GM23248 (cell line): Measurements from ENCODE around the gene SMIM44. TPM values are rescaled to one million over a fixed set of nuclear protein-coding genes. Genes with fewer than 3 reads are reported as not detected.
"Not testable (repeated sequence)": the region's sequence is repeated elsewhere in the genome, so short reads cannot be mapped to it uniquely, and the experiment has no call there.

Experiments
- DNase-seq: peaks from one replicate; pipeline ENCODE4 v3.0.0-alpha.2; 2015
- H2AFZ ChIP-seq: fragments of 200-600 bp; sonication (generic); 2 replicates; pipeline ENCODE4 v1.6.1; 2016; ENCODE audit warnings: antibody characterized with exemption
- H3F3A ChIP-seq: fragments of 200-600 bp; sonication (generic); 2 replicates; pipeline ENCODE4 v1.6.1; 2016; ENCODE audit warnings: mild to moderate bottlenecking, antibody characterized with exemption, mixed run types; ENCODE audit not compliant: insufficient read depth
- H3K27ac ChIP-seq: fragments of 200-600 bp; sonication (generic); 2 replicates; pipeline ENCODE4 v1.5.1; 2016; ENCODE audit warnings: mild to moderate bottlenecking
- H3K27me3 ChIP-seq: fragments of 200-600 bp; sonication (generic); replicated peaks from 2 replicates; pipeline ENCODE4 v1.6.1; 2016; ENCODE audit warnings: mild to moderate bottlenecking; ENCODE audit not compliant: insufficient read depth
- H3K36me3 ChIP-seq: fragments of 200-600 bp; sonication (generic); 2 replicates; pipeline ENCODE4 v1.6.1; 2016; ENCODE audit warnings: low read depth, mild to moderate bottlenecking
- H3K4me1 ChIP-seq: fragments of 200-600 bp; sonication (generic); 2 replicates; pipeline ENCODE4 v1.6.1; 2016; ENCODE audit warnings: mild to moderate bottlenecking; ENCODE audit not compliant: insufficient read depth
- H3K4me2 ChIP-seq: fragments of 200-600 bp; sonication (generic); one replicate; pipeline ENCODE4 v1.6.1; 2016; ENCODE audit warnings: mild to moderate bottlenecking; ENCODE audit not compliant: unreplicated experiment
- H3K4me3 ChIP-seq: fragments of 200-600 bp; sonication (generic); 2 replicates; pipeline ENCODE4 v1.5.1; 2016; ENCODE audit warnings: mild to moderate bottlenecking
- H3K79me2 ChIP-seq: fragments of 200-600 bp; sonication (generic); 2 replicates; pipeline ENCODE4 v1.6.1; 2016; ENCODE audit warnings: mild to moderate bottlenecking; ENCODE audit not compliant: insufficient read depth
- H3K9ac ChIP-seq: fragments of 200-600 bp; sonication (generic); 2 replicates; pipeline ENCODE4 v1.6.1; 2016; ENCODE audit warnings: mild to moderate bottlenecking
- H3K9me2 ChIP-seq: fragments of 200-600 bp; sonication (generic); 2 replicates; pipeline ENCODE4 v1.6.1; 2016; ENCODE audit warnings: mixed run types, mild to moderate bottlenecking, moderate library complexity; ENCODE audit not compliant: insufficient read depth
- H3K9me3 ChIP-seq: fragments of 200-600 bp; sonication (generic); one replicate; pipeline ENCODE4 v1.6.1; 2017; ENCODE audit warnings: low read depth
- H4K20me1 ChIP-seq: fragments of 200-600 bp; sonication (generic); 2 replicates; pipeline ENCODE4 v1.6.0; 2016; ENCODE audit not compliant: insufficient read depth
- EZH2 ChIP-seq: fragments of 200-600 bp; sonication (generic); IDR thresholded peaks from 2 replicates; pipeline ENCODE4 v1.6.1; 2018; ENCODE audit warnings: antibody characterized with exemption, mild to moderate bottlenecking; ENCODE audit not compliant: insufficient read depth, poor library complexity, severe bottlenecking
- EZH2phosphoT487 ChIP-seq: fragments of 200-600 bp; sonication (generic); IDR thresholded peaks from 2 replicates; pipeline ENCODE4 v1.6.1; 2018; ENCODE audit warnings: antibody characterized with exemption, moderate library complexity, mild to moderate bottlenecking, low read depth; ENCODE audit not compliant: insufficient read depth
- WGBS, 2 experiments: methylation state at CpG; one replicate each; pipeline ENCODE4 v1.1.6; 2015 to 2017; ENCODE audit warnings: low lambda C conversion rate in 2 of 2, low coverage in 1 of 2; ENCODE audit errors: missing lambda C conversion rate in 2 of 2; 5-methylcytosine and 5-hydroxymethylcytosine counted together
- in situ Hi-C: fragments of 300-500 bp; cut with MboI; formaldehyde crosslinking; loops from 2 replicates; pipeline ENCODE4 v1.15.0; 2020
- polyA plus RNA-seq: library from polyadenylated mRNA; unstranded; fragments of >200 nt; fragmentation: Nextera tagmentation; extraction: Ambion mirVana; gene quantifications from 2 replicates; pipeline ENCODE4 v1.2.1, GENCODE V29; 2016
- total RNA-seq: library from RNA; depleted of rRNA; stranded (reverse); fragments of >200 nt; shearing (Covaris generic); gene quantifications from 2 replicates; pipeline ENCODE4 v1.2.3, GENCODE V29; 2014

SMIM44 gene
- total and polyA plus RNA-seq, 2 experiments from 2014 or later, result not detected

GRCh38 chr19:3530389-3530788 lies 47.1 kb upstream of the SMIM44 start:
- TF ChIP-seq EZH2phosphoT487, result no peak
- no peak for TF ChIP-seq EZH2
- no peaks in the 10 kb centered on the region; the same call in 1 of the 2 replicates for H3K36me3 ChIP-seq

DNA sequence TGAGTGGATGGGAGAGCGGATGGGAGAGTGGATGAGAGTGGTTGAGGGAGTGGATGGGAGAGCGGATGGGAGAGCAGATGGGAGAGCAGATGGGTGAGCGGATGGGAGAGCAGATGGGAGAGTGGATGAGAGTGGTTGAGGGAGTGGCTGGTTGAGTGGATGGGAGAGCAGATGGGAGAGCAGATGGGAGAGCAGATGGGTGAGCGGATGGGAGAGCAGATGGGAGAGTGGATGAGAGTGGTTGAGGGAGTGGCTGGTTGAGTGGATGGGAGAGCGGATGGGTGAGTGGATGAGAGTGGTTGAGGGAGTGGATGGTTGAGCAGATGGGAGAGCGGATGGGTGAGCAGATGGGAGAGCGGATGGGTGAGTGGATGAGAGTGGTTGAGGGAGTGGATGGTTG lies 46.1 kb upstream of the SMIM44 start:
- H2AFZ ChIP-seq, DNase-seq, H3K9me3 ChIP-seq, H3K9me2 ChIP-seq, H3K4me3 ChIP-seq, H3K79me2 ChIP-seq, H3K4me2 ChIP-seq, H3K9ac ChIP-seq, H3F3A ChIP-seq, H3K4me1 ChIP-seq, H3K36me3 ChIP-seq, in situ Hi-C loops, H3K27me3 ChIP-seq, H4K20me1 ChIP-seq, H3K27ac ChIP-seq: not testable (repeated sequence)
- WGBS, 2 experiments, result 99 to 100% methylated on average over 1 to 7 of the region's 7 CpGs

More at GRCh38 chr19:3530389-3530788, 47.1 kb upstream of the SMIM44 start:
- 98 to 100% methylated on average over 3 to 12 of the region's 12 CpGs for WGBS, 2 experiments
- H4K20me1 ChIP-seq, result no peaks in the 10 kb centered on the region
- H2AFZ ChIP-seq, result no peak overlapping the region
- no peak overlapping the region for H3K4me3 ChIP-seq
- no peak for DNase-seq
- no peak overlapping the region for H3K4me2 ChIP-seq
- H3K4me1 ChIP-seq, result no peaks in the 10 kb centered on the region
- in situ Hi-C loops, result loop anchor here (10.0 kb wide), 1 partner anchor 174 kb away; the partner anchor contains the start of genes PIP5K1C and TJP3
- no peaks in the 10 kb centered on the region for H3K9me3 ChIP-seq
- H3K27me3 ChIP-seq, result no peaks in the 10 kb centered on the region
- no peaks in the 10 kb centered on the region for H3K79me2 ChIP-seq
- no peak overlapping the region for H3K9ac ChIP-seq
- no peaks in the 10 kb centered on the region for H3F3A ChIP-seq
- H3K27ac ChIP-seq, result no peak overlapping the region
- no peaks in the 10 kb centered on the region for H3K9me2 ChIP-seq

- Histone ChIP-seq H3K79me2 (peaks cover 3% of the 10 kb centered on the region), H3K9me2 (no peaks in the 10 kb centered on the region), H3K9ac (no peak overlapping the region), H3K27me3 (no peaks in the 10 kb centered on the region), H3K27ac (no peak overlapping the region), H4K20me1 (no peaks in the 10 kb centered on the region), H3K4me2 (no peak overlapping the region), H3K4me3 (no peak overlapping the region), H3K36me3 (no peaks in the 10 kb centered on the region; the same call in 1 of the 2 replicates), H3F3A (no peaks in the 10 kb centered on the region), H3K4me1 (no peaks in the 10 kb centered on the region), H3K9me3 (no peaks in the 10 kb centered on the region), H2AFZ (no peak overlapping the region)
- in situ Hi-C loops, result no loop called here
- TF ChIP-seq EZH2, result no peak
- TF ChIP-seq EZH2phosphoT487, result no peak
- 95 to 99% methylated on average over 8 to 20 of the region's 20 CpGs for WGBS, 2 experiments
- no peak for DNase-seq
Observed at GRCh38 chr19:3528539-3529211, 45.4 kb upstream of the SMIM44 start.

- Histone ChIP-seq H3K4me3 (no peak overlapping the region), H3K4me1 (no peaks in the 10 kb centered on the region), H3K9me2 (no peaks in the 10 kb centered on the region), H3K4me2 (no peak overlapping the region), H4K20me1 (no peaks in the 10 kb centered on the region), H3K9ac (no peak overlapping the region), H3K27me3 (no peaks in the 10 kb centered on the region), H3K27ac (no peak overlapping the region), H2AFZ (no peak overlapping the region), H3K9me3 (no peaks in the 10 kb centered on the region), H3K79me2 (peaks cover 9% of the 10 kb centered on the region), H3F3A (no peaks in the 10 kb centered on the region), H3K36me3 (no peaks in the 10 kb centered on the region; the same call in 1 of the 2 replicates)
- no peak for DNase-seq
- WGBS, 2 experiments, result 98 to 99% methylated on average over 12 to 14 of the region's 14 CpGs
- in situ Hi-C loops, result no loop called here
- TF ChIP-seq EZH2 (no peak), EZH2phosphoT487 (no peak)
Observed at GRCh38 chr19:3528080-3528479, 44.8 kb upstream of the SMIM44 start.
